HL-60 (cell line): ENCODE results near the gene CADM1.

ENCODE experiments used
- POLR2AphosphoS5 ChIP-seq: IDR thresholded peaks from 2 replicates; pipeline ENCODE4 v1.6.1; 2012; ENCODE audit warnings: low read depth
- SPI1 ChIP-seq: IDR thresholded peaks from 2 replicates; pipeline ENCODE4 v1.6.1; 2012; ENCODE audit warnings: low read depth, mild to moderate bottlenecking, borderline replicate concordance
- TF ChIP-seq, protein P1 (sequence below): IDR thresholded peaks from one replicate; pipeline ENCODE4 v1.5.1; 2011; ENCODE audit warnings: low read length, control low read depth, inconsistent platforms; ENCODE audit not compliant: insufficient read depth
- TF ChIP-seq, protein P2 (sequence below): IDR thresholded peaks from 2 replicates; pipeline ENCODE4 v1.6.1; 2012; ENCODE audit warnings: low read depth; ENCODE audit not compliant: insufficient replicate concordance

DNA sequence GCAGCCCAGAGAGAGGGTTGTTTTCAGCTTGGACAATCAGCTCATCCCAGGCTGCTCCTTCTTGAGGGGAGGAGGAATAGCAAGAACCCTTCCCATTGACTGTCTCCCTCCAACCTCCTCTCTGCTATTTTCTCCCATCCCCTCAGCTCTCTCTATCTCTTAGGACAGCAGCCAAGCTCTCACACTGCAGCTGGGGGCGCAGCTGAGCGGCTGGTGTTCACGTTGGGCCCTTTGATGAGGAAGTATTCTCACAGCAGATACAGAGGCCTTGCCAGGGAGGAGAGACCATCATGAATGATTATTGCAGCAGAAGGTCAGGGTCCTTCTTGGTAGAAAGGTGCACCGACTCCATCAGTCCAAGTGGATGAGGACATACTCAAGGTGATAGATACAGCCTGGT lies 26.5 kb upstream of the CADM1 start:
- TF ChIP-seq, protein P1, sequence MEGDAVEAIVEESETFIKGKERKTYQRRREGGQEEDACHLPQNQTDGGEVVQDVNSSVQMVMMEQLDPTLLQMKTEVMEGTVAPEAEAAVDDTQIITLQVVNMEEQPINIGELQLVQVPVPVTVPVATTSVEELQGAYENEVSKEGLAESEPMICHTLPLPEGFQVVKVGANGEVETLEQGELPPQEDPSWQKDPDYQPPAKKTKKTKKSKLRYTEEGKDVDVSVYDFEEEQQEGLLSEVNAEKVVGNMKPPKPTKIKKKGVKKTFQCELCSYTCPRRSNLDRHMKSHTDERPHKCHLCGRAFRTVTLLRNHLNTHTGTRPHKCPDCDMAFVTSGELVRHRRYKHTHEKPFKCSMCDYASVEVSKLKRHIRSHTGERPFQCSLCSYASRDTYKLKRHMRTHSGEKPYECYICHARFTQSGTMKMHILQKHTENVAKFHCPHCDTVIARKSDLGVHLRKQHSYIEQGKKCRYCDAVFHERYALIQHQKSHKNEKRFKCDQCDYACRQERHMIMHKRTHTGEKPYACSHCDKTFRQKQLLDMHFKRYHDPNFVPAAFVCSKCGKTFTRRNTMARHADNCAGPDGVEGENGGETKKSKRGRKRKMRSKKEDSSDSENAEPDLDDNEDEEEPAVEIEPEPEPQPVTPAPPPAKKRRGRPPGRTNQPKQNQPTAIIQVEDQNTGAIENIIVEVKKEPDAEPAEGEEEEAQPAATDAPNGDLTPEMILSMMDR = no peak
- TF ChIP-seq, protein P2, sequence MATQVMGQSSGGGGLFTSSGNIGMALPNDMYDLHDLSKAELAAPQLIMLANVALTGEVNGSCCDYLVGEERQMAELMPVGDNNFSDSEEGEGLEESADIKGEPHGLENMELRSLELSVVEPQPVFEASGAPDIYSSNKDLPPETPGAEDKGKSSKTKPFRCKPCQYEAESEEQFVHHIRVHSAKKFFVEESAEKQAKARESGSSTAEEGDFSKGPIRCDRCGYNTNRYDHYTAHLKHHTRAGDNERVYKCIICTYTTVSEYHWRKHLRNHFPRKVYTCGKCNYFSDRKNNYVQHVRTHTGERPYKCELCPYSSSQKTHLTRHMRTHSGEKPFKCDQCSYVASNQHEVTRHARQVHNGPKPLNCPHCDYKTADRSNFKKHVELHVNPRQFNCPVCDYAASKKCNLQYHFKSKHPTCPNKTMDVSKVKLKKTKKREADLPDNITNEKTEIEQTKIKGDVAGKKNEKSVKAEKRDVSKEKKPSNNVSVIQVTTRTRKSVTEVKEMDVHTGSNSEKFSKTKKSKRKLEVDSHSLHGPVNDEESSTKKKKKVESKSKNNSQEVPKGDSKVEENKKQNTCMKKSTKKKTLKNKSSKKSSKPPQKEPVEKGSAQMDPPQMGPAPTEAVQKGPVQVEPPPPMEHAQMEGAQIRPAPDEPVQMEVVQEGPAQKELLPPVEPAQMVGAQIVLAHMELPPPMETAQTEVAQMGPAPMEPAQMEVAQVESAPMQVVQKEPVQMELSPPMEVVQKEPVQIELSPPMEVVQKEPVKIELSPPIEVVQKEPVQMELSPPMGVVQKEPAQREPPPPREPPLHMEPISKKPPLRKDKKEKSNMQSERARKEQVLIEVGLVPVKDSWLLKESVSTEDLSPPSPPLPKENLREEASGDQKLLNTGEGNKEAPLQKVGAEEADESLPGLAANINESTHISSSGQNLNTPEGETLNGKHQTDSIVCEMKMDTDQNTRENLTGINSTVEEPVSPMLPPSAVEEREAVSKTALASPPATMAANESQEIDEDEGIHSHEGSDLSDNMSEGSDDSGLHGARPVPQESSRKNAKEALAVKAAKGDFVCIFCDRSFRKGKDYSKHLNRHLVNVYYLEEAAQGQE = no peak
- TF ChIP-seq POLR2AphosphoS5 = no peak
- TF ChIP-seq SPI1 = no peak
